RWPE2 (cell line): ENCODE results near the gene STRIP1.

Experiments
- ATAC-seq: fragments of 200-7000 bp; cut with Tn5 transposase; 3 replicates; pipeline ENCODE4 v1.9.1; 2021; ENCODE audit warnings: low read depth
- DNase-seq: peaks from one replicate; pipeline ENCODE4 v3.0.0-alpha.2; 2020; ENCODE audit warnings: low spot score
- H3K27ac ChIP-seq: fragments of 450-650 bp; 2 replicates; pipeline ENCODE4 v1.5.1; 2017; ENCODE audit warnings: mild to moderate bottlenecking; ENCODE audit not compliant: poor library complexity, severe bottlenecking
- H3K27me3 ChIP-seq: fragments of 250-450 bp; sonication (Bioruptor Pico); 2 replicates; pipeline ENCODE4 v1.5.1; 2021; ENCODE audit warnings: mild to moderate bottlenecking, moderate library complexity; ENCODE audit not compliant: insufficient read depth, poor library complexity, severe bottlenecking
- H3K36me3 ChIP-seq: fragments of 250-450 bp; sonication (Bioruptor Pico); 2 replicates; pipeline ENCODE4 v1.5.1; 2020; ENCODE audit warnings: low read depth, mild to moderate bottlenecking, moderate library complexity
- H3K4me1 ChIP-seq: fragments of 250-450 bp; sonication (Bioruptor Pico); 2 replicates; pipeline ENCODE4 v1.5.1; 2021; ENCODE audit warnings: mild to moderate bottlenecking, moderate library complexity; ENCODE audit not compliant: insufficient read depth, poor library complexity, severe bottlenecking
- H3K4me3 ChIP-seq: fragments of 250-450 bp; sonication (Bioruptor Pico); 2 replicates; pipeline ENCODE4 v1.5.1; 2021; ENCODE audit warnings: mild to moderate bottlenecking, moderate library complexity; ENCODE audit not compliant: severe bottlenecking
- H3K9me3 ChIP-seq: fragments of 250-450 bp; sonication (Bioruptor Pico); 2 replicates; pipeline ENCODE4 v1.5.1; 2021; ENCODE audit warnings: mild to moderate bottlenecking, moderate library complexity; ENCODE audit not compliant: severe bottlenecking
- CTCF ChIP-seq: fragments of 450-650 bp; IDR thresholded peaks from one replicate; pipeline ENCODE4 v1.5.1; 2017; ENCODE audit warnings: mild to moderate bottlenecking, moderate library complexity; ENCODE audit not compliant: poor library complexity, severe bottlenecking

The STRIP1 gene

GRCh38 chr1:109995536-109995935 lies 38.9 kb upstream of the STRIP1 start:
- H3K27me3 ChIP-seq, result no peaks in the 10 kb centered on the region
- H3K4me1 ChIP-seq, result peaks cover 20% of the 10 kb centered on the region
- ATAC-seq, result no peak
- no peaks in the 10 kb centered on the region for H3K9me3 ChIP-seq
- no peak overlapping the region for H3K4me3 ChIP-seq
- no peak for DNase-seq
- no peak for TF ChIP-seq CTCF
- H3K27ac ChIP-seq, result no peak overlapping the region
- H3K36me3 ChIP-seq, result peaks cover 16% of the 10 kb centered on the region

- no peaks in the 10 kb centered on the region for H3K27me3 ChIP-seq
- H3K36me3 ChIP-seq, result peaks cover 12% of the 10 kb centered on the region
- H3K4me1 ChIP-seq, result peaks cover 20% of the 10 kb centered on the region
- H3K4me3 ChIP-seq, result no peak overlapping the region
- H3K9me3 ChIP-seq, result no peaks in the 10 kb centered on the region
- TF ChIP-seq CTCF, result no peak
- H3K27ac ChIP-seq, result no peak overlapping the region
- no peak for DNase-seq
- peak; percentile 45; the same call in 1 of the 3 replicates for ATAC-seq
Observed at GRCh38 chr1:109996476-109996875, 37.9 kb upstream of the STRIP1 start.

DNA sequence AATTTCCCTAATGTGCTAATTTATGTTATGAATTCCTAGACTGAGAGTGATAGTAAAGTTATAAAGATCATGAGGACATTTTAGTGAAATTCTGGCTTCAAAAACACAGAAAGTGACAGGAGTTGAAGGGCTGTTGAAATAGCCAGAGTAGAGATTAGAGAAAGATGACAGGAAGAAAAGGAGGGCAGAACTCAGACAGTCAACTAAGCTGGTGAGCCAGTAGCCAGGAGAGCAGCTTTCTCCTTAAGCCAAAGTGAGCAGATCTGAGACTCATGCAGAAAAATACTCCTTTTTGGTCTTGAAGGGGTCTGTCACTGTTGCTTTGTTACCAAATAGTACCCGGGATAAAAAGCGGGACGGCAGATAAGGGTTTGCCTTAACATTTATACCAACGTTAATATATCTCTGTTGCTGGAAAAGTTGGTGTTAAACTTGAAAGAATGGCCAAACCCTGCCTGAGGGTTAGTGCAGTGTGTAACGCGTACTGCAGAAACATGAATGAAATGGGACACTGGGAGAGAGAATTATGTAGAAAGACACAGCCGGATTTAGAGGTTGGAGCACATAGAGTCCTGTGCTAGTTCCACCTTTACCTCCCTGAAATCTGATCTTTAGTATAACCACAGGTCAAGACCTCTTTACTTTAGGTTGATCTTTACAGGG lies 37.1 kb upstream of the STRIP1 start:
- H3K36me3 ChIP-seq, result peaks cover 12% of the 10 kb centered on the region
- H3K4me3 ChIP-seq, result no peak overlapping the region
- no peaks in the 10 kb centered on the region for H3K27me3 ChIP-seq
- DNase-seq (no peak), ATAC-seq (peak; percentile 19; the same call in 1 of the 3 replicates)
- peaks cover 26% of the 10 kb centered on the region for H3K4me1 ChIP-seq
- no peak overlapping the region for H3K27ac ChIP-seq
- no peaks in the 10 kb centered on the region for H3K9me3 ChIP-seq
- TF ChIP-seq CTCF, result no peak

DNA sequence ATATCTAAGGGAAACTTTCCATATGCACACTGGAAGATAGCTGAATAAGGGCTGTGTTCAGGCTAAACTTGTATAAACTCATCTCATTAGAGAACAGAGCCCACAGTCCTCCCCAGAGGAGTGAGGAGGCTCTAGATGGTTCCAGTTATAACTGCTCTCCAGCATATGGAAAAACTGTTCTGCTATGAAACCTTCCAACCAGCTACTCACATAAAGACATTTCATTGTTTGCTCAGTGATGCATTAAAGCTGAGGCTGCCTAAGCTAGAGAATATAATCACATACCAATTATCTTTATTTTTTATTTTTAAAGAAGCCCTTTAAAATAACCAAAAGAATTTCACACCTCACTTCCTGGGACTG lies 36.6 kb upstream of the STRIP1 start:
- no peak for TF ChIP-seq CTCF
- Histone ChIP-seq H3K36me3 (peaks cover 12% of the 10 kb centered on the region), H3K9me3 (no peaks in the 10 kb centered on the region), H3K4me1 (peaks cover 31% of the 10 kb centered on the region), H3K4me3 (no peak overlapping the region), H3K27me3 (no peaks in the 10 kb centered on the region), H3K27ac (no peak overlapping the region)
- peak; percentile 28; the same call in 1 of the 3 replicates for ATAC-seq
- no peak for DNase-seq

- no peaks in the 10 kb centered on the region for H3K36me3 ChIP-seq
- ATAC-seq (no peak), DNase-seq (no peak)
- no peaks in the 10 kb centered on the region for H3K9me3 ChIP-seq
- TF ChIP-seq CTCF, result no peak
- H3K4me1 ChIP-seq, result peaks cover 42% of the 10 kb centered on the region
- H3K27me3 ChIP-seq, result no peaks in the 10 kb centered on the region
- H3K4me3 ChIP-seq, result no peak overlapping the region
- peak overlapping the region; percentile 86 for H3K27ac ChIP-seq
Observed at GRCh38 chr1:110002695-110003094, 31.7 kb upstream of the STRIP1 start.
